GM23338 (cell line): ENCODE results near the gene GRB14. TPM values are rescaled to one million over a fixed set of nuclear protein-coding genes. Genes with fewer than 3 reads are reported as not detected.
A peak's percentile ranks its signal among the peaks of the same experiment; 100 is the strongest.

Source experiments
- ATAC-seq: fragments of 200-7000 bp; cut with Tn5 transposase; 3 replicates; pipeline ENCODE4 v1.9.1; 2020
- DNase-seq: peaks from one replicate; pipeline ENCODE4 v3.0.0-alpha.2; 2015; ENCODE audit warnings: low spot score
- H2AFZ ChIP-seq: fragments of 200-600 bp; sonication (generic); 2 replicates; pipeline ENCODE4 v1.8.0; 2016; ENCODE audit warnings: antibody characterized with exemption, mild to moderate bottlenecking, moderate library complexity
- H3F3A ChIP-seq: fragments of 200-600 bp; sonication (generic); replicated peaks from 2 replicates; pipeline ENCODE4 v1.8.0; 2017; ENCODE audit warnings: antibody characterized with exemption, mixed run types, low read depth
- H3K27ac ChIP-seq: fragments of 200-600 bp; sonication (generic); 2 replicates; pipeline ENCODE4 v1.6.1; 2016; ENCODE audit warnings: low read depth
- H3K27me3 ChIP-seq: fragments of 200-600 bp; sonication (generic); 2 replicates; pipeline ENCODE4 v1.8.0; 2016; ENCODE audit warnings: mild to moderate bottlenecking, mixed run types, moderate library complexity; ENCODE audit not compliant: insufficient read depth
- H3K36me3 ChIP-seq: fragments of 200-600 bp; sonication (generic); 2 replicates; pipeline ENCODE4 v1.8.0; 2016; ENCODE audit warnings: mild to moderate bottlenecking; ENCODE audit not compliant: insufficient read depth
- H3K4me1 ChIP-seq: fragments of 200-600 bp; sonication (generic); 2 replicates; pipeline ENCODE4 v1.8.0; 2016; ENCODE audit warnings: mild to moderate bottlenecking, moderate library complexity; ENCODE audit not compliant: insufficient read depth
- H3K4me2 ChIP-seq: fragments of 200-600 bp; sonication (generic); 2 replicates; pipeline ENCODE4 v1.7.1; 2017; ENCODE audit warnings: mixed run types
- H3K4me3 ChIP-seq: fragments of 200-600 bp; sonication (generic); 2 replicates; pipeline ENCODE4 v1.6.1; 2016; ENCODE audit warnings: mixed run types
- H3K79me2 ChIP-seq: fragments of 200-600 bp; sonication (generic); replicated peaks from 2 replicates; pipeline ENCODE4 v1.8.0; 2017; ENCODE audit warnings: mild to moderate bottlenecking; ENCODE audit not compliant: insufficient read depth
- H3K9me2 ChIP-seq: fragments of 200-600 bp; sonication (generic); 2 replicates; pipeline ENCODE4 v1.8.0; 2017; ENCODE audit not compliant: insufficient read depth
- H4K20me1 ChIP-seq: fragments of 200-600 bp; sonication (generic); replicated peaks from 2 replicates; pipeline ENCODE4 v1.8.0; 2017; ENCODE audit warnings: mild to moderate bottlenecking; ENCODE audit not compliant: insufficient read depth
- H3K27ac Mint-ChIP-seq: 2 replicates; pipeline ENCODE4 v1.8.0; 2020; ENCODE audit warnings: inconsistent platforms, mild to moderate bottlenecking, moderate library complexity, mixed read lengths
- H3K27me3 Mint-ChIP-seq: 3 replicates; pipeline ENCODE4 v1.8.0; 2022; ENCODE audit warnings: low read depth, mild to moderate bottlenecking, moderate library complexity, mixed read lengths, inconsistent platforms; ENCODE audit not compliant: insufficient read depth, poor library complexity
- H3K36me3 Mint-ChIP-seq: 3 replicates; pipeline ENCODE4 v1.8.0; 2021; ENCODE audit warnings: low read depth, mild to moderate bottlenecking, inconsistent platforms, moderate library complexity, mixed read lengths
- H3K4me1 Mint-ChIP-seq: 3 replicates; pipeline ENCODE4 v1.8.0; 2020; ENCODE audit warnings: mild to moderate bottlenecking, inconsistent platforms, mixed read lengths
- H3K4me3 Mint-ChIP-seq: 3 replicates; pipeline ENCODE4 v1.8.0; 2021; ENCODE audit warnings: moderate library complexity, mild to moderate bottlenecking, inconsistent platforms, mixed read lengths
- H3K9me3 Mint-ChIP-seq: 3 replicates; pipeline ENCODE4 v1.8.0; 2020; ENCODE audit warnings: moderate library complexity, mild to moderate bottlenecking, inconsistent platforms, mixed read lengths
- CREB1 ChIP-seq: fragments of 250-450 bp; sonication (Bioruptor Pico); IDR thresholded peaks from 2 replicates; pipeline ENCODE4 v1.5.0; 2020; ENCODE audit warnings: low read depth, mild to moderate bottlenecking, moderate library complexity
- CTCF ChIP-seq, 2 experiments: fragments of 200-600 bp in 1 of 2; sonication (generic) in 1 of 2; conservative IDR thresholded peaks; 2 replicates each; pipeline versions ENCODE4 v1.5.1 to v1.6.1; 2016 to 2017; ENCODE audit warnings: antibody characterized with exemption in 2 of 2, low read depth in 2 of 2, mild to moderate bottlenecking in 2 of 2, moderate library complexity in 1 of 2
- ETS1 ChIP-seq: IDR thresholded peaks from 2 replicates; pipeline ENCODE4 v1.6.1; 2016; ENCODE audit warnings: antibody characterized with exemption
- EZH2 ChIP-seq: fragments of 200-600 bp; sonication (generic); IDR thresholded peaks from one replicate; pipeline ENCODE4 v1.8.0; 2017; ENCODE audit warnings: antibody characterized with exemption, mild to moderate bottlenecking, low read depth; ENCODE audit not compliant: unreplicated experiment
- JUNB ChIP-seq: IDR thresholded peaks from one replicate; pipeline ENCODE4 v1.6.1; 2016; ENCODE audit warnings: antibody characterized with exemption; ENCODE audit not compliant: unreplicated experiment
- NANOG ChIP-seq: IDR thresholded peaks from 2 replicates; pipeline ENCODE4 v1.6.1; 2016; ENCODE audit warnings: antibody characterized with exemption, borderline replicate concordance
- POLR2AphosphoS5 ChIP-seq: IDR thresholded peaks from 2 replicates; pipeline ENCODE4 v1.6.1; 2016; ENCODE audit warnings: antibody characterized with exemption, low read depth
- REST ChIP-seq: IDR thresholded peaks from one replicate; pipeline ENCODE4 v1.6.1; 2018; ENCODE audit warnings: antibody characterized with exemption; ENCODE audit not compliant: unreplicated experiment
- STAT1 ChIP-seq: IDR thresholded peaks from one replicate; pipeline ENCODE4 v1.6.1; 2016; ENCODE audit warnings: antibody characterized with exemption; ENCODE audit not compliant: unreplicated experiment
- ZNF331 ChIP-seq: fragments of 250-450 bp; sonication (Bioruptor Pico); IDR thresholded peaks from 2 replicates; pipeline ENCODE4 v1.5.0; 2020; ENCODE audit warnings: low read depth, mild to moderate bottlenecking, moderate library complexity
- polyA plus RNA-seq: library from polyadenylated mRNA; unstranded; fragments of >200 nt; fragmentation: Nextera tagmentation; extraction: Ambion mirVana; gene quantifications from 2 replicates; pipeline ENCODE4 v1.2.1, GENCODE V29; 2016
- total RNA-seq: library from RNA; depleted of rRNA; stranded (reverse); fragments of >200 nt; shearing (Covaris generic); gene quantifications from 2 replicates; pipeline ENCODE4 v1.2.3, GENCODE V29; 2014

GRB14 gene
- total and polyA plus RNA-seq, 2 experiments from 2014 or later: 16.0 to 28.9 TPM

- no peak overlapping the region for H2AFZ ChIP-seq
- no peaks in the 10 kb centered on the region for H3K36me3 ChIP-seq
- no peak for TF ChIP-seq STAT1
- TF ChIP-seq CTCF (conservative IDR thresholded peaks at IDR 0.05; ENCODE audit: low read depth in 2 of 2): peak; percentile 75 to 80
- no peak overlapping the region for H3K4me3 Mint-ChIP-seq
- no peaks in the 10 kb centered on the region for H3K36me3 Mint-ChIP-seq
- DNase-seq (peak; percentile 78), ATAC-seq (peak; percentile 81)
- H3K9me2 ChIP-seq: no peaks in the 10 kb centered on the region
- no peak overlapping the region for H3K4me3 ChIP-seq
- no peaks in the 10 kb centered on the region for H3F3A ChIP-seq
- H3K4me1 Mint-ChIP-seq: peaks cover 8% of the 10 kb centered on the region
- no peaks in the 10 kb centered on the region for H3K27me3 ChIP-seq
- H3K27me3 Mint-ChIP-seq: no peaks in the 10 kb centered on the region
- H3K4me1 ChIP-seq: peaks cover 8% of the 10 kb centered on the region
- H3K4me2 ChIP-seq: no peak overlapping the region
- H3K27ac Mint-ChIP-seq: no peak overlapping the region
- no peaks in the 10 kb centered on the region for H3K9me3 Mint-ChIP-seq
- no peaks in the 10 kb centered on the region for H3K79me2 ChIP-seq
- H3K27ac ChIP-seq: no peak overlapping the region
- H4K20me1 ChIP-seq: no peaks in the 10 kb centered on the region
Measured at GRCh38 chr2:164495491-164496223, 125.6 kb downstream of the GRB14 start.

- DNase-seq: no peak
- Histone ChIP-seq H3K9me2 (no peaks in the 10 kb centered on the region), H3F3A (no peaks in the 10 kb centered on the region), H2AFZ (no peak overlapping the region), H3K36me3 (no peaks in the 10 kb centered on the region), H3K27ac (no peak overlapping the region), H3K79me2 (no peaks in the 10 kb centered on the region), H3K27me3 (no peaks in the 10 kb centered on the region), H3K4me2 (no peak overlapping the region), H4K20me1 (no peaks in the 10 kb centered on the region), H3K4me1 (no peaks in the 10 kb centered on the region), H3K4me3 (no peak overlapping the region)
- no peak for ATAC-seq
- Mint-ChIP-seq H3K36me3 (no peaks in the 10 kb centered on the region), H3K9me3 (no peaks in the 10 kb centered on the region), H3K27ac (no peak overlapping the region), H3K4me1 (no peaks in the 10 kb centered on the region), H3K4me3 (no peak overlapping the region), H3K27me3 (no peaks in the 10 kb centered on the region)
- TF ChIP-seq POLR2AphosphoS5 (no peak), CREB1 (CRISPR knock-in tag) (no peak), REST (no peak), CTCF (conservative IDR thresholded peaks at IDR 0.05; ENCODE audit: low read depth in 2 of 2) (no peak), JUNB (no peak), ZNF331 (CRISPR knock-in tag) (no peak), ETS1 (no peak), EZH2 (no peak), NANOG (no peak)
Measured at GRCh38 chr2:164485541-164485940, 135.7 kb downstream of the GRB14 start.
